Fibroblast of skin of left biceps (primary cell): Measurements from ENCODE around the gene UBN1.
"Not testable (repeated sequence)": the region's sequence is repeated elsewhere in the genome, so short reads cannot be mapped to it uniquely, and the experiment has no call there.

Experiments used
- DNase-seq, 2 experiments: peaks; one replicate each; pipeline ENCODE4 v3.0.0-alpha.2; 2013; ENCODE audit warnings: low read depth in 2 of 2

The UBN1 gene

GRCh38 chr16:4904942-4905615 is 57.8 kb downstream of the UBN1 start:
- no peak for DNase-seq

DNA sequence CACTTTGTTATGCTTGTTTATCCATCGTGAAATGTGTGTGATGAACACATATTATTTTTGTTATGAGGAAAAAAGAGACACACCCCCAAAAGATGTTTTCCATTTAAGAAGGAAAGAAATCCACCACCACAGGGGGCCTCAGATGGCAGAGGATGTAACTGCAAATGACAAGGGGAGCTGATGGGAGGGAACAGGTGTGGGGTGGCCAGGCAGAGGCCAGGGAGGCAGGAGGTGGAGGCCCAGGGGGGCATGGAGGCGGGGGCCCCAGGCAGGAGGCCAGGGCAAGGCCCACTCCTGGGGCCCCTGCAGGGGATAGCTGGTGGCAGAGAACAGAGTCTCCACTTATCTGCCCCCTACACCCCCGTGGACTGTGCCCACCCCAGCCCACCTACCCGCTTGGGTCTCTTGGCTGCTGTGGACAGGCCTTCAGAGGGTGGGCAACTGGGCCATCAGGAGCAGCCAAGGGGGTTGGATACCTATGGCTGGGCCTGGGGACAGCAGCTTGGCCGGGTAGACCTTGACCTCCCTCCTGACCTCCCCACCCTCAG is 61.6 kb downstream of the UBN1 start:
- no peak for DNase-seq

- DNase-seq, result no peak
These were observed 62.5 kb downstream of the UBN1 start for GRCh38 chr16:4909825-4910224.

DNA sequence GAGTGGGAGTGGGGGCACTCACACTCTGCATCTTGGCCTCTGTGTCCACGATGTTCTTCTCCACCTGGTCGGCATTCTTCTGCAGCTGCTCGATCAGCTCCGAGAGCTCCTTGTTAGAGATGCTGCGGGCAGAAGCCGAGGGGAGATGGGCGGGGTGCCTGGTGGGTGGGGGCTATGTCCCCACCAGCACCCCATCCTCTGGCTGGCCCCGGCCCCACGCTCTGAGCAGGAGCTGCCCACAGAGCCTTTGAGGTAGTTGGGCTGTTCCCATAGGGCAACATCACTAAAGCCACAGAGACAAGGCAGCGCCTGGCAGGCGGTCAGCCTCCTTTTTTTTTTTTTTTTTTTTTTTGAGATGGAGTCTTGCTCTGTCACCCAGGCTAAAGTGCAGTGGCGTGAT is 63.5 kb downstream of the UBN1 start:
- DNase-seq, result no peak

- DNase-seq, result no peak
These were observed 64.7 kb downstream of the UBN1 start for GRCh38 chr16:4911970-4912386.

DNA sequence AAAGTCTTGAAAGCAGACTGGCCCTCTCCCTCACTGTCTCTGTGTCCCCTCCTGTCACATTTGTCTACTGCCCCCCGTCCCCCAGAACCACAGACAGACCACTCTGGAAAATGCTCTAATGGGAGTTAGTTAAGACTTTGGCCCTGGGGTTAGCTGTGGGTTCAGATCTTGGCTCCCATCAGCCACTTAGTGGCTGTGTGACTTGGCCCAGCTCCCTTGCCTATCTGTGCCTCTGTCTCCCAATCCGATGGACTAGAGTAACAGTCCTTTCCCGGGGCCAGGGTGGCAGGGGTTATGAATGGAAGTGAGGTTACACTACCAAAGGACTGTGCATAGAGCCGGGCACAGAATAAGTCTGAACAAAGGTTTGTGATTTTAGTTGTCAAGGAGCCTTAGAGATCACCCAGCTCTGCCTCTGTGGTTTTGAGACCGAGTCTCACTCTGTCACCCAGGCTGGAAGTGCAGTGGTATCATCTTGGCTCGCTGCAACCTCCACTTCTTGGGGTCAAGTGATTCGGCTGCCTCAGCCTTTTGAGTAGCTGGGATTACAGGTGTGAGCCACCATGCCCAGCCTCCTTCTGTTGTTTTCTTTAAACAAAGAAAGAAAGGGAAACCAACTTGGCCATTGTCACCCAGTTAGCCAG is 66.0 kb downstream of the UBN1 start:
- no peak for DNase-seq

GRCh38 chr16:4913774-4914525 is 66.7 kb downstream of the UBN1 start:
- no peak for DNase-seq

- no peak for DNase-seq
These were observed 67.4 kb downstream of the UBN1 start for GRCh38 chr16:4914528-4915225.

GRCh38 chr16:4915226-4915761 is 68.0 kb downstream of the UBN1 start:
- peak in 1 of 2 experiments; percentile 26 for DNase-seq

- peak in 1 of 2 experiments; percentile 12 for DNase-seq
These were observed 69.8 kb downstream of the UBN1 start for GRCh38 chr16:4917117-4917516.

GRCh38 chr16:4918781-4919251 is 71.5 kb downstream of the UBN1 start:
- no peak for DNase-seq

- DNase-seq, result no peak
These were observed 73.5 kb downstream of the UBN1 start for GRCh38 chr16:4920826-4921225.

- no peak for DNase-seq
These were observed 75.6 kb downstream of the UBN1 start for GRCh38 chr16:4922721-4923342.

- DNase-seq, result no peak
These were observed 76.6 kb downstream of the UBN1 start for GRCh38 chr16:4923853-4924252.

DNA sequence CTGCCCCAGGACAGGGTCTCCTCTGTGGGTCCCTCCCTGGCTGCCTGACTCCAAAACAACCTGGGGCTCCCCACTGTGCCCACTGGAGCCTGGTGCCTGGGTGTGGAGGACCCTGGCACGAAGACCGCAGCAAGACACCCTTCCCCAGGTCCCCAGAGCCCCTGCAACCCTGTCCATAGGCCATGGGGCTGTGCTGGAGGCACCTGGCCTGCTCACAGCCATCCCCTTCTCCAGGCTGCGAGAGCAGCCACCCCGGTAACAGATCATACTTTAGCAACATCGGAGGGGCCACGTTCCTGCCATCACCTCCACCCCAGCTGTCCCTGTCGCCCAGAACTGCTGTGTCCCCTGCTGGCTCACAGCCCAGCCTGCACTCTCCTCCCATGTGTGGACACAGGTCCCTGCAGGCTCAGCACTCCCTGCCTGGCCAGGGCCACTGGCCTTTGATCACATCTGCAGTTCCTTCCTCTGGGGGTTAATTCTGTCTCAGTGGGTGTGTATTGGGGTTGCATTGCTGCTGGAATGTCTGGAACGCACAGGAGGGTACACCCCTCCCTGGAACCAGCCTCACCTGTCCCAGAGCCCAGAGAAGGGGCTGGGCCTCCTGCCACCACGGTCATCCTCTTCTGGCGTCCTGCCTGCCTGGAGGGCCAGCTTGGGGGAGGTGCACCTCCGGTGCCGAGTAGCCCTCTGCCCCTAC is 77.5 kb downstream of the UBN1 start:
- no peak for DNase-seq

DNA sequence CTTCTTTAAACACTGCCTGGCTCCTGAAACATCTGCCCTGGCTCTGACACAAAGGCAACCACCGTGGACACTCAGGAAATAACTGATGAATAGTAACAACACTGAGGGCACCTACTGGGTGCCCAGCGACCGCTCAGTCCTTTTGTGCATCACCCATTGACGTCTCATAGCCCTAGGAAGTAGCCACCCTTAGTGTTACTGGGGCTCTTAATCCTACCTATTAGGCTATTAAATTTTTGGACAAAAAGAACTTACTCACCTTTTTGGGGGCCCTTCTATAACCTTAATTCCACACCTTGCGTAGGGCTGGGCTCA is 78.0 kb downstream of the UBN1 start:
- DNase-seq, result no peak

DNA sequence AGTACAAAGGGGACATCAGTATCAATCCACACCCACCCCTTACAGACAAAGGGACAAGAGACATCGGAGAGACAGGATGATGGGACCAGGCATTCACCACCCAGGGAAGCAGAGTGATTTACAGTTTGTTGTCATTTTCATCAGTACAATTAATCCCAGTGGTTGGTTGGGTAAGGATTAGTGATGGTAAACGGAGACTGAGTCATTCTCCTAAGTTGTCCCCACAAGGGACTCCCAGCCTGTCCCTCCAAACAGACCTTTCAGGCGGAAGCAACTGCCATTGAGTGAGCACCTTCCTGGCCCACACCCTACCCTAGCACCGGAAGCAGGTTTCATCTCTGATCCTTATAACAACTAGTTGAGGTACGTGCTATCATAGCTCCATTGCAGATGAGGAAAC is 78.5 kb downstream of the UBN1 start:
- DNase-seq, result no peak

GRCh38 chr16:4926928-4927327 is 79.6 kb downstream of the UBN1 start:
- no peak for DNase-seq

DNA sequence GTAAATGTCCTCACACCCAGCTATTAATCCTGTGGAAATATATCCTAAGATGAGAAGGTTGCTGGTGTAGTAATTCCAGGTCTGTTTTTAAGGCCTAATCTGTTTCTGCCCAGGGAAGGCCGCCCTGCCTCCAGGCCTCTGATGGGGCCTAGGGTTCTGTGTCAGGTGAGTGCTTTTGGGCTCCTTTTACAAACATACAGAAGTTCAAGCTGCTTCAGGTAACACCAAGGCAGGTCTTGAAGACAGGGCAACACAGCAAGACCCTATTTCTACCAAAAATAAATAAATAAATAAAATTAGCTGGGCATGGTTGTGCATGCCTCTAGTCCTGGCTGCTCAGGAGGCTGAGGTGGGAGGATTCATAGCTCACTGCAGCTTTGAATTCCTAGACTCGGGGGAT is 80.4 kb downstream of the UBN1 start:
- no peak for DNase-seq

- no peak for DNase-seq
These were observed 80.9 kb downstream of the UBN1 start for GRCh38 chr16:4928227-4928626.

- DNase-seq, result not testable (repeated sequence)
These were observed 82.3 kb downstream of the UBN1 start for GRCh38 chr16:4929619-4930018.
